DND-41 (cell line): ENCODE data around the gene LMOD3.

ENCODE experiments used
- EZH2 ChIP-seq: IDR thresholded peaks from 3 replicates; pipeline ENCODE4 v1.6.1; 2012; ENCODE audit warnings: borderline replicate concordance, low read depth, mild to moderate bottlenecking, moderate library complexity, low read length, inconsistent platforms; ENCODE audit not compliant: severe bottlenecking
- TF ChIP-seq, protein P1 (sequence below): IDR thresholded peaks from 2 replicates; pipeline ENCODE4 v1.5.1; 2012; ENCODE audit warnings: borderline replicate concordance, low read length, moderate library complexity, mild to moderate bottlenecking; ENCODE audit not compliant: poor library complexity, severe bottlenecking; ENCODE audit errors: extremely low read depth

DNA sequence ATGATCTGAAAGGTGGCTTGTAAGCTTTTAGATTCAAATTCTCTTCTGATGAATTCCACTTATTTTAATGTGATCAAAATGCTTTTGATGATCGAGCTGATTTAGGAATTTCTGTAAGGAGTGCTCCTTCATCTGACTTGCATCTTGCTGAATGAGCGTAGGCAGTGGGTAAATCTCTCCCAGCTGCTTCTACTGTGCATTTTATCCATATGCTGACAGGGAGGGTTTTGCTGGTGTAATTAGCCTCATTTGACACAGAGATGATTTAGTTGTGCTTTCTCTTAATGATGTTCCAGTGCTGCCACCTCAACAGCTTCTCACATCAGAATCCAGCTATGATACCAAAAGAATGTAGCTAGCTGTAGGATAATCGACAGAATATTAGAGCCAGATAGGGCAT is 3.8 kb upstream of the LMOD3 start:
- TF ChIP-seq, protein P1, sequence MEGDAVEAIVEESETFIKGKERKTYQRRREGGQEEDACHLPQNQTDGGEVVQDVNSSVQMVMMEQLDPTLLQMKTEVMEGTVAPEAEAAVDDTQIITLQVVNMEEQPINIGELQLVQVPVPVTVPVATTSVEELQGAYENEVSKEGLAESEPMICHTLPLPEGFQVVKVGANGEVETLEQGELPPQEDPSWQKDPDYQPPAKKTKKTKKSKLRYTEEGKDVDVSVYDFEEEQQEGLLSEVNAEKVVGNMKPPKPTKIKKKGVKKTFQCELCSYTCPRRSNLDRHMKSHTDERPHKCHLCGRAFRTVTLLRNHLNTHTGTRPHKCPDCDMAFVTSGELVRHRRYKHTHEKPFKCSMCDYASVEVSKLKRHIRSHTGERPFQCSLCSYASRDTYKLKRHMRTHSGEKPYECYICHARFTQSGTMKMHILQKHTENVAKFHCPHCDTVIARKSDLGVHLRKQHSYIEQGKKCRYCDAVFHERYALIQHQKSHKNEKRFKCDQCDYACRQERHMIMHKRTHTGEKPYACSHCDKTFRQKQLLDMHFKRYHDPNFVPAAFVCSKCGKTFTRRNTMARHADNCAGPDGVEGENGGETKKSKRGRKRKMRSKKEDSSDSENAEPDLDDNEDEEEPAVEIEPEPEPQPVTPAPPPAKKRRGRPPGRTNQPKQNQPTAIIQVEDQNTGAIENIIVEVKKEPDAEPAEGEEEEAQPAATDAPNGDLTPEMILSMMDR, result no peak
- no peak for TF ChIP-seq EZH2
